RCC 7860 (cell line): ENCODE results near the gene SPINT4.
"Not testable (repeated sequence)": the region's sequence is repeated elsewhere in the genome, so short reads cannot be mapped to it uniquely, and the experiment has no call there.

Source experiments
- DNase-seq: peaks from one replicate; pipeline ENCODE4 v3.0.0-alpha.2; 2015; ENCODE audit warnings: low spot score
- FAIRE-seq: peaks from 2 replicates; lab custom pipeline; 2012; peaks lifted over from hg19 to GRCh38; lab: Jason Lieb, UNC

Gene SPINT4

GRCh38 chr20:45722047-45722446 lies at the start of gene SPINT4:
TSS of gene SPINT4 (plus strand) at chr20:45722347. CDS start at chr20:45722368, 21 bp downstream.
- FAIRE-seq (no peak), DNase-seq (no peak)

- no peak for FAIRE-seq
- DNase-seq: no peak
Measured at GRCh38 chr20:45672765-45673164, 49.4 kb upstream of the SPINT4 start.

GRCh38 chr20:45679650-45680049 lies 42.5 kb upstream of the SPINT4 start:
- DNase-seq (no peak), FAIRE-seq (no peak)

- no peak for DNase-seq
- no peak for FAIRE-seq
Measured at GRCh38 chr20:45685896-45686295, 36.3 kb upstream of the SPINT4 start.

- FAIRE-seq, DNase-seq: not testable (repeated sequence)
Measured at GRCh38 chr20:45693346-45693745, 28.8 kb upstream of the SPINT4 start.

- FAIRE-seq: no peak
- no peak for DNase-seq
Measured at GRCh38 chr20:45695496-45695895, 26.7 kb upstream of the SPINT4 start.

- DNase-seq: no peak
Measured at GRCh38 chr20:45701104-45701503, 21.0 kb upstream of the SPINT4 start.

GRCh38 chr20:45701873-45702272 lies 20.3 kb upstream of the SPINT4 start, which contains the start of gene WFDC13:
TSS of gene WFDC13 (plus strand) at chr20:45702038. CDS start at chr20:45702124, 86 bp downstream.
- FAIRE-seq: no peak

More at GRCh38 chr20:45701104-45701503, 21.0 kb upstream of the SPINT4 start:
- no peak for FAIRE-seq

GRCh38 chr20:45704969-45705637 lies 17.0 kb upstream of the SPINT4 start, which contains the start of gene WFDC10B:
TSS of gene WFDC10B (minus strand) at chr20:45705019. CDS start at chr20:45685992, 19,027 bp downstream.
- no peak for DNase-seq

More at GRCh38 chr20:45701873-45702272, 20.3 kb upstream of the SPINT4 start, which contains the start of gene WFDC13:
- DNase-seq: no peak

GRCh38 chr20:45716141-45716688 lies 5.9 kb upstream of the SPINT4 start:
- not testable (repeated sequence) for FAIRE-seq, DNase-seq

More at GRCh38 chr20:45704969-45705637, 17.0 kb upstream of the SPINT4 start, which contains the start of gene WFDC10B:
- FAIRE-seq: no peak

GRCh38 chr20:45725134-45725533 lies 3.0 kb downstream of the SPINT4 start:
- FAIRE-seq (no peak), DNase-seq (no peak)

GRCh38 chr20:45727044-45727443 lies 4.9 kb downstream of the SPINT4 start:
- FAIRE-seq: no peak
- no peak for DNase-seq

- DNase-seq (no peak), FAIRE-seq (no peak)
Measured at GRCh38 chr20:45732199-45732598, 10.1 kb downstream of the SPINT4 start.

GRCh38 chr20:45735552-45735951 lies 13.4 kb downstream of the SPINT4 start:
- FAIRE-seq (no peak), DNase-seq (no peak)

- FAIRE-seq: no peak
- DNase-seq: no peak
Measured at GRCh38 chr20:45735988-45736387, 13.8 kb downstream of the SPINT4 start.

- DNase-seq (no peak), FAIRE-seq (no peak)
Measured at GRCh38 chr20:45742596-45742995, 20.4 kb downstream of the SPINT4 start.

- DNase-seq (no peak), FAIRE-seq (no peak)
Measured at GRCh38 chr20:45745015-45745414, 22.9 kb downstream of the SPINT4 start.

GRCh38 chr20:45751721-45752120 lies 29.6 kb downstream of the SPINT4 start:
- no peak for DNase-seq
- FAIRE-seq: no peak

- FAIRE-seq (no peak), DNase-seq (no peak)
Measured at GRCh38 chr20:45752746-45753145, 30.6 kb downstream of the SPINT4 start.

GRCh38 chr20:45758096-45758495 lies 35.9 kb downstream of the SPINT4 start:
- FAIRE-seq: no peak
- DNase-seq: no peak

- FAIRE-seq, DNase-seq: not testable (repeated sequence)
Measured at GRCh38 chr20:45759921-45760320, 37.8 kb downstream of the SPINT4 start.

- FAIRE-seq, DNase-seq: not testable (repeated sequence)
Measured at GRCh38 chr20:45761966-45762365, 39.8 kb downstream of the SPINT4 start.
